Tibial nerve (tissue), 4 donors: ENCODE results near the gene SLC1A7. TPM values are rescaled to one million over a fixed set of nuclear protein-coding genes. Genes with fewer than 3 reads are reported as not detected.
A peak's percentile ranks its signal among the peaks of the same experiment; 100 is the strongest.

Source experiments
- DNase-seq, 2 donors: peaks; one replicate each; pipeline ENCODE4 v3.0.0-alpha.2; 2019; ENCODE audit warnings: low spot score in 2 of 2
- H3K27ac ChIP-seq, 4 donors: fragments of 200-600 bp; sonication (generic) in 3 of 4; one replicate each; pipeline ENCODE4 v1.5.1; 2017 to 2019; ENCODE audit warnings: mild to moderate bottlenecking in 1 of 4
- H3K27me3 ChIP-seq, 2 donors: fragments of 200-600 bp; sonication (generic) in 1 of 2; one replicate each; pipeline versions ENCODE4 v1.5.1 to v1.6.0; 2017 to 2019
- H3K36me3 ChIP-seq, 3 donors: fragments of 200-600 bp; sonication (generic); one replicate each; pipeline ENCODE4 v1.5.1; 2018 to 2019
- H3K4me1 ChIP-seq, 4 donors: fragments of 200-600 bp; sonication (generic) in 3 of 4; one replicate each; pipeline ENCODE4 v1.5.1; 2017 to 2019
- H3K4me3 ChIP-seq, 4 donors: fragments of 200-600 bp; sonication (generic) in 3 of 4; one replicate each; pipeline ENCODE4 v1.5.1; 2017 to 2019; ENCODE audit warnings: mild to moderate bottlenecking in 1 of 4, moderate library complexity in 1 of 4
- H3K9me3 ChIP-seq, 4 donors: fragments of 200-600 bp; sonication (generic) in 3 of 4; one replicate each; pipeline ENCODE4 v1.5.1; 2017 to 2019
- EP300 ChIP-seq, 2 donors: sonication (generic); formaldehyde crosslinking; IDR thresholded peaks; one replicate each; pipeline ENCODE4 v1.6.1; 2017; ENCODE audit warnings: antibody characterized with exemption in 2 of 2, mild to moderate bottlenecking in 1 of 2
- POLR2A ChIP-seq, 2 donors: fragments of 450-650 bp; IDR thresholded peaks; one replicate each; pipeline ENCODE4 v1.6.1; 2017; ENCODE audit warnings: antibody characterized with exemption in 2 of 2, mild to moderate bottlenecking in 2 of 2, moderate library complexity in 2 of 2
- WGBS, 2 donors: methylation state at CpG; one replicate each; pipeline ENCODE4 v1.1.5; 2018; 5-methylcytosine and 5-hydroxymethylcytosine counted together
- total RNA-seq, 4 donors: library from RNA; depleted of rRNA; stranded (reverse); fragments of >200 nt; gene quantifications; one replicate each; pipeline ENCODE4 v1.1.0, GENCODE V29; 2016
- TF ChIP-seq, protein P1 (sequence below), 5 experiments: fragments of 200-600 bp in 3 of 5; fragments of 450-650 bp in 2 of 5; sonication (generic) in 3 of 5; IDR thresholded peaks; one replicate each; pipeline ENCODE4 v1.5.1; 2016 to 2019; ENCODE audit warnings: antibody characterized with exemption in 5 of 5, mild to moderate bottlenecking in 3 of 5, moderate library complexity in 2 of 5

SLC1A7 gene
- total RNA-seq, 4 donors from 2014 or later, result 0.66 to 1.6 TPM; not detected in 2

- no peak overlapping the region for H3K4me3 ChIP-seq
- no peaks in the 10 kb centered on the region for H3K9me3 ChIP-seq
- no peaks in the 10 kb centered on the region for H3K36me3 ChIP-seq
- DNase-seq, result no peak
- peaks cover 0 to 36% (median 5%) of the 10 kb centered on the region in 4 donors for H3K4me1 ChIP-seq
- no peaks in the 10 kb centered on the region for H3K27me3 ChIP-seq
- TF ChIP-seq POLR2A (IDR thresholded peaks at IDR 0.05) (no peak), EP300 (IDR thresholded peaks at IDR 0.05) (no peak)
- TF ChIP-seq, protein P1, sequence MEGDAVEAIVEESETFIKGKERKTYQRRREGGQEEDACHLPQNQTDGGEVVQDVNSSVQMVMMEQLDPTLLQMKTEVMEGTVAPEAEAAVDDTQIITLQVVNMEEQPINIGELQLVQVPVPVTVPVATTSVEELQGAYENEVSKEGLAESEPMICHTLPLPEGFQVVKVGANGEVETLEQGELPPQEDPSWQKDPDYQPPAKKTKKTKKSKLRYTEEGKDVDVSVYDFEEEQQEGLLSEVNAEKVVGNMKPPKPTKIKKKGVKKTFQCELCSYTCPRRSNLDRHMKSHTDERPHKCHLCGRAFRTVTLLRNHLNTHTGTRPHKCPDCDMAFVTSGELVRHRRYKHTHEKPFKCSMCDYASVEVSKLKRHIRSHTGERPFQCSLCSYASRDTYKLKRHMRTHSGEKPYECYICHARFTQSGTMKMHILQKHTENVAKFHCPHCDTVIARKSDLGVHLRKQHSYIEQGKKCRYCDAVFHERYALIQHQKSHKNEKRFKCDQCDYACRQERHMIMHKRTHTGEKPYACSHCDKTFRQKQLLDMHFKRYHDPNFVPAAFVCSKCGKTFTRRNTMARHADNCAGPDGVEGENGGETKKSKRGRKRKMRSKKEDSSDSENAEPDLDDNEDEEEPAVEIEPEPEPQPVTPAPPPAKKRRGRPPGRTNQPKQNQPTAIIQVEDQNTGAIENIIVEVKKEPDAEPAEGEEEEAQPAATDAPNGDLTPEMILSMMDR (IDR thresholded peaks at IDR 0.05), result no peak
- peak overlapping the region in 1 of 4 donors; percentile 15 for H3K27ac ChIP-seq
- 86 to 90% methylated on average over 21 to 29 of the region's 33 CpGs for WGBS, 2 donors
Observed at GRCh38 chr1:53092659-53093450, 49.6 kb downstream of the SLC1A7 start.

DNA sequence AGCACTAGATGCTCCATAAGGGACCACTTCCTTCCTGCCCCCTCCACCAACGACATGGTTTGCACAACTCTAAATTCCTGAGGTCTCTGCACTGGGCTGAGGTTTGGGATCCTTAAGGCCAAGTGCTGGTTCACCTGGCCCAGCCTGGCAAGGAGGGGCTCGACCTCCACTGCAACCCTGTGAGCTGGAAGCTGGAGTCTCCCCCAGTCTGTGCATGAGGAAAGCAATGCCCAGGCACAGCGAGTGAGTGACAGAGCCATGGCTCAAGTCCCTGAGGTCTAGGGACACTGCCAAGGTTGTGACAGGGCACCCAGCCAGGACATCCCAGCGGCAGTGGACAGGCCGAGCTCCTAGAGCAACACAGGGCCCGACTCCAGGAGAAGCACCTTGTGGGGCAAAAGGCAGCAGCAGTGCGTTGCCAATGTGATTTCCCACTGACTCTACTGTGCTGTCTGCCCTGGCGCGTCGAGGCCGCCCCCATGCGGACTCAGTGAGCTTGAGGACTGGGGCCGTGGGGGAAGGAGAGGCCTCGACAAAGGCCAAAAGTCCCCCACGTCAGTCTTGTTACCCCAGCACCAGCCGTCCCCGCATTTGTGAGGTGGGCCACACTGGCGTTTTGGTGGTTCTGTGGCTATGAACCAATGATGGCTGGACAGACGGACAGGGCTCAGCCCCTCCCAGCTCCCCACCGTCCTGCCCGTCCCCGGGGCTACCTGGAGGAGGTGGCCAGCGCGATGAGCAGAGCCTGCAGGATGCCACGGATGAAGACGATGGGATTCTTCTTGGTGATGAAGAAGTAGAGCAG is 50.4 kb downstream of the SLC1A7 start:
- H3K27ac ChIP-seq, result no peak overlapping the region
- no peak for TF ChIP-seq POLR2A (IDR thresholded peaks at IDR 0.05)
- TF ChIP-seq, protein P1 (IDR thresholded peaks at IDR 0.05), result no peak
- no peak for TF ChIP-seq EP300 (IDR thresholded peaks at IDR 0.05)

DNA sequence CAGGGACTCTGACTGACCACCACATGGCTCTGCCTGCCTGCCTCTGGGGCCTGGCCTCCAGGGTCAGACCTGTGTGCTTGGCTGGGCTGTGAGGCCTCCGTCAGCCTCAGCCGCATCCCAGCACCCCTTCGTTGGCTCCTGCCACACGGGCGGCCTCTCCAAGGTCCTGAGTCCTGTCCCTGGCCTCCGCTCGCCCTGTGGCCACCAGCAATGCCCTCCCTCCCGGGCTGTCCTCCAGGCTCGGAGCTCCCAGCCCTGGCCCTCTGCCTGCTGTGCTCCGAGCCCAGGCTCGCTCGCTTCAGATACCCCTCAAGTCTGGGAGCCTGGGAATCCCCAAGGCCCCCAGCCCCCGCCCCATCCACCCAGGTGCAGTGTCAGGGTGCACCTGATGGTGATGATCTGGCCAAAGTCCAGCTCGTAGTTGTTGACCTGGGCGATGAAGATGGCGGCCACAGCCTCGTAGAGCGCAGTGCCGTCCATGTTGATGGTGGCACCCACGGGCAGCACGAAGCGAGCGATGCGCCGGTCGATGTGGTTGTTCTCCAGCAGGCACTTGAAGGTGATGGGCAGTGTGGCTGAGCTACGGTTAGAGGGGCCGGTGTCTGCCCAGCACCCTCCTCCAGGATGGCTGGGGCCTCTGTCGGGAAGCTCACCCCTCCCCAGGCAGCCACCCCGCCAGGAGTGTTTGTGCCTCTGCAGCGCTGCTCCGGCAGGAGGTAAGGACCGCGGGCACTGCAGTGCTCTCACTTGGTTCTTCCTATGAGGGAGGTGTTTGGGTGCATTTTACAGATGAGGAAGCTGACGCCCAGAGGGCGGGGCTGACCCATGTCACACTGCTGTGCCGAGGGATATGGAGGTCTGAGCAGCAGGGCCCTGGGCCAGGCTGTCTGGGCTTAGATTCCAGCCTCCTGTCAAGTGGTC is 52.0 kb downstream of the SLC1A7 start:
- WGBS, 2 donors, result 89% methylated on average over 23 to 35 of the region's 37 CpGs
- H3K4me1 ChIP-seq, result peaks cover 0 to 52% (median 5%) of the 10 kb centered on the region in 4 donors
- no peaks in the 10 kb centered on the region for H3K27me3 ChIP-seq
- no peak overlapping the region for H3K4me3 ChIP-seq
- H3K27ac ChIP-seq, result peak overlapping the region in 1 of 4 donors; percentile 15
- TF ChIP-seq EP300 (IDR thresholded peaks at IDR 0.05) (no peak), POLR2A (IDR thresholded peaks at IDR 0.05) (no peak)
- TF ChIP-seq, protein P1 (IDR thresholded peaks at IDR 0.05), result no peak
- peaks cover 0 to 15% (median 0%) of the 10 kb centered on the region in 3 donors for H3K36me3 ChIP-seq
- no peak for DNase-seq
- H3K9me3 ChIP-seq, result no peaks in the 10 kb centered on the region

More for the DNA sequence above, 50.4 kb downstream of the SLC1A7 start:
- WGBS, 2 donors, result 84 to 86% methylated on average over 24 to 25 of the region's 26 CpGs
- Histone ChIP-seq H3K4me1 (peaks cover 0 to 43% (median 5%) of the 10 kb centered on the region in 4 donors), H3K27me3 (no peaks in the 10 kb centered on the region), H3K36me3 (no peaks in the 10 kb centered on the region), H3K9me3 (no peaks in the 10 kb centered on the region), H3K4me3 (no peak overlapping the region)
- no peak for DNase-seq

DNA sequence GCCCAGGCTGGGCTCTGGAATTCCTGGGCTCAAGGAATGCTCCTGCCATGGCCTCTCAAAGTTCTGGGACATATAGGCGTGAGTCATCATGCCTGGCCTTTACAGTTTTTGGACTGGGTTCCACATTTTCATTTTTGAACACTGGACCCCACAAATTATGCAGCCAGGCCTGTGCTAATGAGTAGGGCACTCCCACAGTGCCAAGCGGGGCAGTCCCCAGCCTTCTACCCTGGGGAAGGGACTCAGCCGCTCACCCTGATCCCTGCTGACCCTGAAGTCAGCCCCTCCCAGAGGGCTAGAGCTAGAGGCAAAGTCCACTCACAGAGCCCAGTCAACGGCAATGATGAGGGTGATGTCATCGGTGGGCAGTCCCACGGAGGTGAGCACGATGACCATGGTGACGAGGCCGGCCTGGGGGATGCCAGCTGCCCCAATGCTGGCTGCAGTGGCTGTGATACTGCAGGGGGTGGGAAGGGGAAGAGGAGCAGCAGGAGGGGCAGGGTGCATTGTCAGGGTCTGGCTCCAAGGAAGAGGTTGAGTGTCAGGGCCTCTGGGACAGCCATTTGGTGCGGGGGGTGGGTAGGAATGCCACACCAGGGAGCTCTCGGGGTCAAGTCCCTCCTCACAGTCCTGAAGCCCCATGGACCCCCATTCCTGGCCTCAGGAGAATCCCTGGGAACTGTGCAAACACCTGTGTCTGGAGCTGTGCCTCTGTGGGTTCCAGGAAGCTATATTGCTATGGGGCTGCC is 52.8 kb downstream of the SLC1A7 start:
- no peak for DNase-seq

More for the DNA sequence above, 52.8 kb downstream of the SLC1A7 start:
- WGBS, 2 donors, result 67 to 69% methylated on average over 9 to 11 of the region's 11 CpGs
- Histone ChIP-seq H3K4me1 (peaks cover 0 to 51% (median 5%) of the 10 kb centered on the region in 4 donors), H3K4me3 (no peak overlapping the region), H3K27me3 (no peaks in the 10 kb centered on the region), H3K27ac (no peak overlapping the region), H3K9me3 (no peaks in the 10 kb centered on the region), H3K36me3 (peaks cover 0 to 23% (median 2%) of the 10 kb centered on the region in 3 donors)
- TF ChIP-seq EP300 (IDR thresholded peaks at IDR 0.05), result no peak
- TF ChIP-seq POLR2A (IDR thresholded peaks at IDR 0.05), result no peak
- TF ChIP-seq, protein P1 (IDR thresholded peaks at IDR 0.05), result no peak
